Fibroblast of lung (primary cell): ENCODE data around the gene TGFBRAP1. TPM values are rescaled to one million over a fixed set of nuclear protein-coding genes. Genes with fewer than 3 reads are reported as not detected.

ENCODE experiments used
- DNase-seq, 2 donors: peaks; one replicate each; pipeline versions ENCODE4 v3.0.0 to v3.0.0-alpha.2; 2010; ENCODE audit warnings: low read depth in 2 of 2
- H2AFZ ChIP-seq: 2 replicates; pipeline ENCODE4 v1.5.1; 2012; ENCODE audit warnings: low read length, control low read depth, inconsistent platforms
- H3K27ac ChIP-seq: 2 replicates; pipeline ENCODE4 v1.5.1; 2011; ENCODE audit warnings: low read length, control low read depth; ENCODE audit not compliant: insufficient read depth
- H3K27me3 ChIP-seq: 2 replicates; pipeline ENCODE4 v1.5.1; 2011; ENCODE audit warnings: mild to moderate bottlenecking, low read length; ENCODE audit not compliant: control insufficient read depth, insufficient read depth
- H3K36me3 ChIP-seq: 2 replicates; pipeline ENCODE4 v1.5.1; 2011; ENCODE audit warnings: low read length; ENCODE audit not compliant: control insufficient read depth, insufficient read depth
- H3K4me1 ChIP-seq: 2 replicates; pipeline ENCODE4 v1.5.1; 2011; ENCODE audit warnings: low read length; ENCODE audit not compliant: control insufficient read depth, insufficient read depth; ENCODE audit errors: extremely low read depth
- H3K4me2 ChIP-seq: 2 replicates; pipeline ENCODE4 v1.5.1; 2011; ENCODE audit warnings: low read length, control low read depth; ENCODE audit not compliant: insufficient read depth; ENCODE audit errors: extremely low read depth
- H3K4me3 ChIP-seq, 4 experiments: fragments of 200-600 bp in 1 of 4; sonication (generic) in 1 of 4; replicated peaks in 1 of 4; 2 replicates each; pipeline ENCODE4 v1.5.1; 2011 to 2016; ENCODE audit warnings: low read length in 4 of 4, low read depth in 3 of 4, mild to moderate bottlenecking in 3 of 4, control low read depth in 2 of 4, inconsistent platforms in 1 of 4, mixed read lengths in 1 of 4; ENCODE audit not compliant: insufficient read depth in 1 of 4; ENCODE audit errors: control extremely low read depth in 1 of 4
- H3K79me2 ChIP-seq: 2 replicates; pipeline ENCODE4 v1.5.1; 2012; ENCODE audit warnings: mild to moderate bottlenecking, low read length, inconsistent platforms; ENCODE audit not compliant: control insufficient read depth, insufficient read depth
- H3K9ac ChIP-seq: 2 replicates; pipeline ENCODE4 v1.5.1; 2011; ENCODE audit warnings: mild to moderate bottlenecking, low read length, control low read depth; ENCODE audit not compliant: insufficient read depth
- H3K9me3 ChIP-seq: 2 replicates; pipeline ENCODE4 v1.5.1; 2012; ENCODE audit warnings: low read depth, low read length; ENCODE audit not compliant: control insufficient read depth, insufficient read depth
- H4K20me1 ChIP-seq: 2 replicates; pipeline ENCODE4 v1.5.1; 2011; ENCODE audit warnings: low read length; ENCODE audit not compliant: control insufficient read depth, insufficient read depth; ENCODE audit errors: extremely low read depth
- CTCF ChIP-seq, 2 donors: IDR thresholded peaks in 1 of 2; conservative IDR thresholded peaks in 1 of 2; 1 replicate in 1 of 2; 2 replicates in 1 of 2; pipeline ENCODE4 v1.5.1; 2011 to 2012; ENCODE audit warnings: low read length in 2 of 2, control low read depth in 1 of 2, inconsistent platforms in 1 of 2, low read depth in 1 of 2, mild to moderate bottlenecking in 1 of 2
- EZH2 ChIP-seq: IDR thresholded peaks from 2 replicates; pipeline ENCODE4 v1.5.1; 2012; ENCODE audit warnings: low read length, control low read depth, mild to moderate bottlenecking; ENCODE audit errors: missing control alignments
- polyA plus RNA-seq, 2 donors: library from polyadenylated mRNA; depleted of rRNA in 1 of 2; stranded (reverse) in 1 of 2; unstranded in 1 of 2; fragments of >200 nt; gene quantifications; 2 replicates each; pipeline ENCODE4 v1.2.1, GENCODE V29; 2011 to 2012; ENCODE audit warnings: missing spikeins in 1 of 2
- total RNA-seq: library from RNA; depleted of rRNA; stranded (reverse); fragments of >200 nt; gene quantifications from 2 replicates; pipeline ENCODE4 v1.2.1, GENCODE V29; 2014

Gene TGFBRAP1
- total and polyA plus RNA-seq, 2 donors (not counting 1 experiment from before 2014, with no cell fraction given), result 8.5 to 14.9 TPM

DNA sequence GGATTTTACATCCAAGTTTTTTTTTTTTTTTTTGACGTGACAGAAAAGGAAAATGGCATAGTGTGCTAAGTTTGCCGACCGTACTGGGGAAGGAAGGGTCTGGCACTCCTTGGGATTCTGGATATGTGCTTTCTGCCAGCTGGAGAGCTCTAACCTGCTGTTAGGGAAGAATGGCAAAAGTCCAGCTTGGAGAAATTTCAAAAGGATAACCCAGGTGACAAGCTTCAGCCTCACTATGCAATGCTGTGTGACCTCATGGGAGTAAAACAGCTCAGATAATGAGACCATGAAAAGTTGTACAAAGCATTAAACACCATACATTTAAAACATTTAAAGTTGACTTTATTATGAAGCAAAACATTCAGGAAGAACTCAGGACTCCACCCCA is 98.3 kb downstream of the TGFBRAP1 start:
- TF ChIP-seq CTCF (conservative IDR thresholded peaks at IDR 0.05 in 1 of 2, IDR thresholded peaks at IDR 0.05 in 1 of 2; ENCODE audit: low read depth in 1 of 2, low read length in 2 of 2) (no peak), EZH2 (no peak)
- Histone ChIP-seq H3K36me3 (no peaks in the 10 kb centered on the region), H3K27me3 (peaks cover 3% of the 10 kb centered on the region), H3K4me1 (no peaks in the 10 kb centered on the region), H3K79me2 (no peaks in the 10 kb centered on the region), H2AFZ (no peak overlapping the region), H3K4me3 (no peak overlapping the region), H3K27ac (no peak overlapping the region), H4K20me1 (no peaks in the 10 kb centered on the region), H3K4me2 (no peak overlapping the region), H3K9me3 (no peaks in the 10 kb centered on the region), H3K9ac (no peak overlapping the region)
- no peak for DNase-seq

- H3K4me2 ChIP-seq, result no peak overlapping the region
- H2AFZ ChIP-seq, result no peak overlapping the region
- no peaks in the 10 kb centered on the region for H3K79me2 ChIP-seq
- no peaks in the 10 kb centered on the region for H3K9me3 ChIP-seq
- no peak for TF ChIP-seq EZH2
- TF ChIP-seq CTCF (conservative IDR thresholded peaks at IDR 0.05 in 1 of 2, IDR thresholded peaks at IDR 0.05 in 1 of 2; ENCODE audit: low read depth in 1 of 2, low read length in 2 of 2), result no peak
- H3K27me3 ChIP-seq, result no peaks in the 10 kb centered on the region
- no peaks in the 10 kb centered on the region for H3K36me3 ChIP-seq
- H4K20me1 ChIP-seq, result no peaks in the 10 kb centered on the region
- no peaks in the 10 kb centered on the region for H3K4me1 ChIP-seq
- no peak overlapping the region for H3K9ac ChIP-seq
- H3K4me3 ChIP-seq, result no peak overlapping the region
- DNase-seq, result no peak
- no peak overlapping the region for H3K27ac ChIP-seq
These were observed 105.1 kb downstream of the TGFBRAP1 start for GRCh38 chr2:105224444-105224843.

- DNase-seq, result no peak
These were observed 108.9 kb downstream of the TGFBRAP1 start for GRCh38 chr2:105220604-105221003.

More at GRCh38 chr2:105220604-105221003, 108.9 kb downstream of the TGFBRAP1 start:
- H3K9ac ChIP-seq, result no peak overlapping the region
- TF ChIP-seq EZH2 (no peak), CTCF (conservative IDR thresholded peaks at IDR 0.05 in 1 of 2, IDR thresholded peaks at IDR 0.05 in 1 of 2; ENCODE audit: low read depth in 1 of 2, low read length in 2 of 2) (no peak)
- no peaks in the 10 kb centered on the region for H3K4me1 ChIP-seq
- H3K4me2 ChIP-seq, result no peak overlapping the region
- H3K79me2 ChIP-seq, result no peaks in the 10 kb centered on the region
- no peaks in the 10 kb centered on the region for H3K9me3 ChIP-seq
- no peak overlapping the region for H3K27ac ChIP-seq
- H4K20me1 ChIP-seq, result no peaks in the 10 kb centered on the region
- no peak overlapping the region for H3K4me3 ChIP-seq
- H3K36me3 ChIP-seq, result no peaks in the 10 kb centered on the region
- no peak overlapping the region for H2AFZ ChIP-seq
- H3K27me3 ChIP-seq, result no peaks in the 10 kb centered on the region
